ENCODE measurements around the gene C5AR1.

The C5AR1 gene

DNA sequence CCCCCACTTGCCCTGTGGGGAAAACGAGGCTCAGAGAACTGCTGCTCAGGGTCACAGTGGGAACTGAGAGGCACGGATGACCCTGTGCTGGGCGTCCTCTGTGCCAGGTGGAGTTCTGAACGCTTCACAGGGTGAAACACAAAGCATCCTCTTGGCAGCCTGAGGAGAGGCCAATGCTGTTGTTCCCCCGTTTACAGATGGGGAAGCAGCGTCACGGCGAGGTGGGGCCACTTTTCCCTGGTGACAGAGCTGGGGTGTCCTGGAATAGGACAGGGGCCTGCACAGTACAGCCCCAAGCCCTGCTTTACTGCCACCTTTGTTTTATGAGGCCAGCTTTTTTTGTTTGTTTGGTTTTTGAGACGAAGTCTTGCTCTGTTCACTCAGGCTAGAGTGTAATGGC, 61.6 kb downstream of the C5AR1 start:
- no peak for DNase-seq

All from NCI-H446 (cell line).